MM.1S (cell line): ENCODE results near the gene MUSK.

Experiments
- EZH2 ChIP-seq: fragments of 300-600 bp; sonication (generic); optimal IDR thresholded peaks from 2 replicates; pipeline ENCODE3; 2017; ENCODE audit warnings: low read depth, mild to moderate bottlenecking, antibody characterized with exemption, low read length, mixed read lengths
- EZH2phosphoT487 ChIP-seq: fragments of 300-600 bp; sonication (generic); IDR thresholded peaks from 2 replicates; pipeline ENCODE4 v1.6.1; 2018; ENCODE audit warnings: antibody characterized with exemption, low read length
- TF ChIP-seq, protein P1 (sequence below): fragments of 300-600 bp; sonication (generic); IDR thresholded peaks from 2 replicates; pipeline ENCODE4 v1.5.1; 2016; ENCODE audit warnings: antibody characterized with exemption, low read length, mixed read lengths

DNA sequence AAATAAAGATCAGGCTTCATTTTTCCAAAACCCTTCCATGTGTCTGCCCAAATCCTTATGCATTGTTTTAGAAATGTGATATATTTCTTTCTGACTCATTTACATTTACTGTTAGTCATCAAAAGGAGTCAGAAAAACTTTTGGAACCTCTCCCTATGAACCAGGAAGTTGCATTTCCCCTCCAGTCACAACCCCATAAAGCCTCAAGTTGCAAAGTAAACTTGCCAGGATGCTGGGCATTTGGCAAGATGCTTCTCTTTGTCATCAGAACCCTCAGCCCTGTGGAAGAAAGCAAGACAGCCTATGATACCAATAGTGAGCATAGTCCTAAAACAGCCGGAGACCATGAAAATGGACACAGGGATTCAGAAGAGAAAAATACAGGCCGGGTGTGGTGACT is 84.2 kb downstream of the MUSK start:
- TF ChIP-seq, protein P1, sequence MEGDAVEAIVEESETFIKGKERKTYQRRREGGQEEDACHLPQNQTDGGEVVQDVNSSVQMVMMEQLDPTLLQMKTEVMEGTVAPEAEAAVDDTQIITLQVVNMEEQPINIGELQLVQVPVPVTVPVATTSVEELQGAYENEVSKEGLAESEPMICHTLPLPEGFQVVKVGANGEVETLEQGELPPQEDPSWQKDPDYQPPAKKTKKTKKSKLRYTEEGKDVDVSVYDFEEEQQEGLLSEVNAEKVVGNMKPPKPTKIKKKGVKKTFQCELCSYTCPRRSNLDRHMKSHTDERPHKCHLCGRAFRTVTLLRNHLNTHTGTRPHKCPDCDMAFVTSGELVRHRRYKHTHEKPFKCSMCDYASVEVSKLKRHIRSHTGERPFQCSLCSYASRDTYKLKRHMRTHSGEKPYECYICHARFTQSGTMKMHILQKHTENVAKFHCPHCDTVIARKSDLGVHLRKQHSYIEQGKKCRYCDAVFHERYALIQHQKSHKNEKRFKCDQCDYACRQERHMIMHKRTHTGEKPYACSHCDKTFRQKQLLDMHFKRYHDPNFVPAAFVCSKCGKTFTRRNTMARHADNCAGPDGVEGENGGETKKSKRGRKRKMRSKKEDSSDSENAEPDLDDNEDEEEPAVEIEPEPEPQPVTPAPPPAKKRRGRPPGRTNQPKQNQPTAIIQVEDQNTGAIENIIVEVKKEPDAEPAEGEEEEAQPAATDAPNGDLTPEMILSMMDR = no peak
- no peak for TF ChIP-seq EZH2
- TF ChIP-seq EZH2phosphoT487 = no peak
